ENCODE results near the gene GAB4. TPM values are rescaled to one million over a fixed set of nuclear protein-coding genes. Genes with fewer than 3 reads are reported as not detected.
"Not testable (repeated sequence)": the region's sequence is repeated elsewhere in the genome, so short reads cannot be mapped to it uniquely, and the experiment has no call there.

Gene GAB4
- total RNA-seq, 1 donor from 2014 or later = not detected

- no peaks in the 10 kb centered on the region for H3K9me3 Mint-ChIP-seq (ENCODE audit: low read depth)
- H3K36me3 Mint-ChIP-seq (ENCODE audit: insufficient read depth) = no peaks in the 10 kb centered on the region
- no peaks in the 10 kb centered on the region for H3K4me1 Mint-ChIP-seq (ENCODE audit: low read depth)
Measured at GRCh38 chr22:16954060-16954403, 54.0 kb downstream of the GAB4 start.

GRCh38 chr22:16953206-16954059 lies 54.6 kb downstream of the GAB4 start:
- Mint-ChIP-seq H3K4me3 (ENCODE audit: low read depth) (no peak overlapping the region), H3K27me3 (no peaks in the 10 kb centered on the region), H3K36me3 (ENCODE audit: insufficient read depth) (no peaks in the 10 kb centered on the region), H3K27ac (no peak overlapping the region), H3K4me1 (ENCODE audit: low read depth) (no peaks in the 10 kb centered on the region), H3K9me3 (ENCODE audit: low read depth) (no peaks in the 10 kb centered on the region)
- no peak for DNase-seq (ENCODE audit: low spot score, unreplicated experiment)
- TF ChIP-seq CTCF (IDR thresholded peaks at IDR 0.05; ENCODE audit: unreplicated experiment) = no peak

More at GRCh38 chr22:16954060-16954403, 54.0 kb downstream of the GAB4 start:
- no peak overlapping the region for H3K27ac Mint-ChIP-seq
- no peaks in the 10 kb centered on the region for H3K27me3 Mint-ChIP-seq
- TF ChIP-seq CTCF (IDR thresholded peaks at IDR 0.05; ENCODE audit: unreplicated experiment) = no peak
- no peak for DNase-seq (ENCODE audit: low spot score, unreplicated experiment)
- no peak overlapping the region for H3K4me3 Mint-ChIP-seq (ENCODE audit: low read depth)

- DNase-seq (ENCODE audit: low spot score, unreplicated experiment) = no peak
- no peaks in the 10 kb centered on the region for H3K4me1 Mint-ChIP-seq (ENCODE audit: low read depth)
- H3K27me3 Mint-ChIP-seq = no peaks in the 10 kb centered on the region
- no peak overlapping the region for H3K27ac Mint-ChIP-seq
- no peaks in the 10 kb centered on the region for H3K9me3 Mint-ChIP-seq (ENCODE audit: low read depth)
- no peak overlapping the region for H3K4me3 Mint-ChIP-seq (ENCODE audit: low read depth)
- no peaks in the 10 kb centered on the region for H3K36me3 Mint-ChIP-seq (ENCODE audit: insufficient read depth)
- TF ChIP-seq CTCF (IDR thresholded peaks at IDR 0.05; ENCODE audit: unreplicated experiment) = no peak
Measured at GRCh38 chr22:16949561-16949960, 58.5 kb downstream of the GAB4 start.

GRCh38 chr22:16937811-16938210 lies 70.2 kb downstream of the GAB4 start:
- Mint-ChIP-seq H3K9me3 (ENCODE audit: low read depth) (peaks cover 3% of the 10 kb centered on the region), H3K36me3 (ENCODE audit: insufficient read depth) (no peaks in the 10 kb centered on the region), H3K4me1 (ENCODE audit: low read depth) (no peaks in the 10 kb centered on the region), H3K27me3 (peaks cover 8% of the 10 kb centered on the region), H3K4me3 (ENCODE audit: low read depth) (no peak overlapping the region), H3K27ac (no peak overlapping the region)
- TF ChIP-seq CTCF (IDR thresholded peaks at IDR 0.05; ENCODE audit: unreplicated experiment) = no peak
- DNase-seq (ENCODE audit: low spot score, unreplicated experiment) = no peak

GRCh38 chr22:16937209-16937608 lies 70.8 kb downstream of the GAB4 start:
- DNase-seq (ENCODE audit: low spot score, unreplicated experiment); H3K4me1 Mint-ChIP-seq (ENCODE audit: low read depth); H3K27ac Mint-ChIP-seq; H3K4me3 Mint-ChIP-seq (ENCODE audit: low read depth); H3K36me3 Mint-ChIP-seq (ENCODE audit: insufficient read depth); H3K9me3 Mint-ChIP-seq (ENCODE audit: low read depth): not testable (repeated sequence)
- peaks cover 13% of the 10 kb centered on the region for H3K27me3 Mint-ChIP-seq

- H3K9me3 Mint-ChIP-seq (ENCODE audit: low read depth) = peaks cover 3% of the 10 kb centered on the region
- DNase-seq (ENCODE audit: low spot score, unreplicated experiment) = no peak
- no peaks in the 10 kb centered on the region for H3K4me1 Mint-ChIP-seq (ENCODE audit: low read depth)
- no peak overlapping the region for H3K4me3 Mint-ChIP-seq (ENCODE audit: low read depth)
- TF ChIP-seq CTCF (IDR thresholded peaks at IDR 0.05; ENCODE audit: unreplicated experiment) = no peak
- peaks cover 13% of the 10 kb centered on the region for H3K27me3 Mint-ChIP-seq
- H3K36me3 Mint-ChIP-seq (ENCODE audit: insufficient read depth) = no peaks in the 10 kb centered on the region
- H3K27ac Mint-ChIP-seq = no peak overlapping the region
Measured at GRCh38 chr22:16936625-16937024, 71.4 kb downstream of the GAB4 start.
